NCI-H146 treated with DMSO at 0.1 percent for 48 hours (cell line): ENCODE measurements around the gene LCN12.

ENCODE experiments used
- DNase-seq: peaks from one replicate; lab custom pipeline; 2025; ENCODE audit not compliant: unreplicated experiment; lab: John Stamatoyannopoulos, UW

LCN12 gene

GRCh38 chr9:136951541-136952320 is at the start of gene LCN12:
LCN12 (plus strand) TSS chr9:136952273; CDS start chr9:136952328, 55 bp downstream.
- DNase-seq: no peak

- no peak for DNase-seq
Observed at GRCh38 chr9:136903041-136903554, 49.0 kb upstream of the LCN12 start.

- DNase-seq: no peak
Observed at GRCh38 chr9:136906266-136906665, 45.8 kb upstream of the LCN12 start.

- no peak for DNase-seq
Observed at GRCh38 chr9:136907011-136907914, 44.8 kb upstream of the LCN12 start.

- no peak for DNase-seq
Observed at GRCh38 chr9:136910197-136910900, 41.7 kb upstream of the LCN12 start.

GRCh38 chr9:136910901-136911245 is 41.2 kb upstream of the LCN12 start:
- DNase-seq: no peak

- DNase-seq: no peak
Observed at GRCh38 chr9:136913701-136914438, 38.2 kb upstream of the LCN12 start.

GRCh38 chr9:136915632-136916329 is 36.3 kb upstream of the LCN12 start:
- no peak for DNase-seq

GRCh38 chr9:136916330-136917184 is 35.5 kb upstream of the LCN12 start:
- DNase-seq: no peak

GRCh38 chr9:136917902-136918301 is 34.2 kb upstream of the LCN12 start:
- no peak for DNase-seq

GRCh38 chr9:136920069-136920468 is 32.0 kb upstream of the LCN12 start:
- no peak for DNase-seq

- DNase-seq: no peak
Observed at GRCh38 chr9:136920734-136921231, 31.3 kb upstream of the LCN12 start.

GRCh38 chr9:136921307-136921706 is 30.8 kb upstream of the LCN12 start:
- no peak for DNase-seq

GRCh38 chr9:136921718-136922117 is 30.4 kb upstream of the LCN12 start:
- no peak for DNase-seq

- no peak for DNase-seq
Observed at GRCh38 chr9:136922540-136922939, 29.5 kb upstream of the LCN12 start.

- peak; percentile 1 for DNase-seq
Observed at GRCh38 chr9:136923881-136924280, 28.2 kb upstream of the LCN12 start.

GRCh38 chr9:136925414-136926153 is 26.5 kb upstream of the LCN12 start:
- no peak for DNase-seq

- DNase-seq: no peak
Observed at GRCh38 chr9:136926154-136926704, 25.8 kb upstream of the LCN12 start.
